ENCODE measurements around the gene MRM2. TPM values are rescaled to one million over a fixed set of nuclear protein-coding genes. Genes with fewer than 3 reads are reported as not detected.

MRM2 gene
- total RNA-seq, 4 donors from 2014 or later = 13.4 to 24.7 (median 15.8) TPM

- TF ChIP-seq, protein P1, sequence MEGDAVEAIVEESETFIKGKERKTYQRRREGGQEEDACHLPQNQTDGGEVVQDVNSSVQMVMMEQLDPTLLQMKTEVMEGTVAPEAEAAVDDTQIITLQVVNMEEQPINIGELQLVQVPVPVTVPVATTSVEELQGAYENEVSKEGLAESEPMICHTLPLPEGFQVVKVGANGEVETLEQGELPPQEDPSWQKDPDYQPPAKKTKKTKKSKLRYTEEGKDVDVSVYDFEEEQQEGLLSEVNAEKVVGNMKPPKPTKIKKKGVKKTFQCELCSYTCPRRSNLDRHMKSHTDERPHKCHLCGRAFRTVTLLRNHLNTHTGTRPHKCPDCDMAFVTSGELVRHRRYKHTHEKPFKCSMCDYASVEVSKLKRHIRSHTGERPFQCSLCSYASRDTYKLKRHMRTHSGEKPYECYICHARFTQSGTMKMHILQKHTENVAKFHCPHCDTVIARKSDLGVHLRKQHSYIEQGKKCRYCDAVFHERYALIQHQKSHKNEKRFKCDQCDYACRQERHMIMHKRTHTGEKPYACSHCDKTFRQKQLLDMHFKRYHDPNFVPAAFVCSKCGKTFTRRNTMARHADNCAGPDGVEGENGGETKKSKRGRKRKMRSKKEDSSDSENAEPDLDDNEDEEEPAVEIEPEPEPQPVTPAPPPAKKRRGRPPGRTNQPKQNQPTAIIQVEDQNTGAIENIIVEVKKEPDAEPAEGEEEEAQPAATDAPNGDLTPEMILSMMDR (IDR thresholded peaks at IDR 0.05) = no peak
- TF ChIP-seq EP300 (IDR thresholded peaks at IDR 0.05) (no peak), POLR2A (IDR thresholded peaks at IDR 0.05) (no peak)
- 87 to 94% methylated on average over 5 to 8 of the region's 8 CpGs for WGBS, 2 donors
- peaks cover 2 to 100% (median 7%) of the 10 kb centered on the region in 3 donors for H3K36me3 ChIP-seq
Observed at GRCh38 chr7:2219606-2220005, 22.4 kb downstream of the MRM2 start.

DNA sequence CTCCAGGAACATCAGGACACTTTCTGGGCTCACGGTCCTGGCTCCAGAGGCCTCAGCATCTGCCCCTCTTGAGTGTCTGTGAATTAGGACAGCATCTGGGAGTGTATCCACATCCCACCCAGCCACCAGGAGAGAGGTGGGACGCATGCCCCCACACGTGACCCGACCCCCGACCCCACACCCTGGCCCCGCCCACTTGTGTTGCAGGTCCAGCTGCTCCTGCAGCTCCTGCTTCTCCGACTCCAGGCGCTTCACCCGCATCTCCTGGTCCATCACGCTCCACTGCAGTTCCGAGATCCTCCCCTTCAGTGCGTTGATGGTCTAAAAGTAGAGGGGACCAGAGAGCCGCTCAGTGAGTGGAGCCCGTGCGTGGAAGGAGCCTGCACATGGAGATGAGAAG lies 22.9 kb downstream of the MRM2 start:
- no peak for DNase-seq (ENCODE audit: low spot score in 2 of 2)
- Histone ChIP-seq H3K27me3 (no peaks in the 10 kb centered on the region), H3K36me3 (peaks cover 2 to 100% (median 7%) of the 10 kb centered on the region in 3 donors), H3K4me3 (no peak overlapping the region), H3K27ac (no peak overlapping the region), H3K4me1 (no peaks in the 10 kb centered on the region), H3K9me3 (no peaks in the 10 kb centered on the region)
- TF ChIP-seq EP300 (IDR thresholded peaks at IDR 0.05) (no peak), POLR2A (IDR thresholded peaks at IDR 0.05) (no peak)
- TF ChIP-seq, protein P1 (IDR thresholded peaks at IDR 0.05) = no peak
- 84% methylated on average over 15 of the region's 15 CpGs for WGBS, 2 donors

More at GRCh38 chr7:2219606-2220005, 22.4 kb downstream of the MRM2 start:
- H3K4me3 ChIP-seq = no peak overlapping the region
- H3K4me1 ChIP-seq = peaks cover 0 to 1% (median 0%) of the 10 kb centered on the region in 4 donors
- no peak for DNase-seq (ENCODE audit: low spot score in 2 of 2)
- H3K27me3 ChIP-seq = no peaks in the 10 kb centered on the region
- no peak overlapping the region for H3K27ac ChIP-seq
- H3K9me3 ChIP-seq = no peaks in the 10 kb centered on the region

DNA sequence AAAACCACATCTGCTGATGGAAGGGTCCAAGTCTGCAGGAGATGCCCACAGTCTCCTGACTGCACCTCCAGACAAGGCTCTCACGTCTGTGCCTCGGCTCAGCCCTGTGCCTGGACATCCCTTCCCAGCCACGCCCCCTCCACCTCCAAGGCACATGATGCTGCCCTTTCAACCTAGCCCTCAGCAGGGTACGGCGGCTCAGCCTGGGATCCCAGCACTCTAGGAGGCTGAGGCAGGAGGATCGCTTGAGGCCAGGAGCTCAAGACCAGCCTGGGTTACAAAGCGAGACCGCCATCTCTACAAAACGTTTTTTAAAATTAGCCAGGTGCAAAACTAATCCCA lies 23.6 kb downstream of the MRM2 start:
- H3K4me3 ChIP-seq = no peak overlapping the region
- H3K9me3 ChIP-seq = no peaks in the 10 kb centered on the region
- no peaks in the 10 kb centered on the region for H3K4me1 ChIP-seq
- 87 to 91% methylated on average over 9 of the region's 9 CpGs for WGBS, 2 donors
- TF ChIP-seq POLR2A (IDR thresholded peaks at IDR 0.05) = no peak
- TF ChIP-seq, protein P1 (IDR thresholded peaks at IDR 0.05) = no peak
- H3K27me3 ChIP-seq = no peaks in the 10 kb centered on the region
- no peak overlapping the region for H3K27ac ChIP-seq
- no peak for DNase-seq (ENCODE audit: low spot score in 2 of 2)
- peaks cover 2 to 100% (median 7%) of the 10 kb centered on the region in 3 donors for H3K36me3 ChIP-seq

DNA sequence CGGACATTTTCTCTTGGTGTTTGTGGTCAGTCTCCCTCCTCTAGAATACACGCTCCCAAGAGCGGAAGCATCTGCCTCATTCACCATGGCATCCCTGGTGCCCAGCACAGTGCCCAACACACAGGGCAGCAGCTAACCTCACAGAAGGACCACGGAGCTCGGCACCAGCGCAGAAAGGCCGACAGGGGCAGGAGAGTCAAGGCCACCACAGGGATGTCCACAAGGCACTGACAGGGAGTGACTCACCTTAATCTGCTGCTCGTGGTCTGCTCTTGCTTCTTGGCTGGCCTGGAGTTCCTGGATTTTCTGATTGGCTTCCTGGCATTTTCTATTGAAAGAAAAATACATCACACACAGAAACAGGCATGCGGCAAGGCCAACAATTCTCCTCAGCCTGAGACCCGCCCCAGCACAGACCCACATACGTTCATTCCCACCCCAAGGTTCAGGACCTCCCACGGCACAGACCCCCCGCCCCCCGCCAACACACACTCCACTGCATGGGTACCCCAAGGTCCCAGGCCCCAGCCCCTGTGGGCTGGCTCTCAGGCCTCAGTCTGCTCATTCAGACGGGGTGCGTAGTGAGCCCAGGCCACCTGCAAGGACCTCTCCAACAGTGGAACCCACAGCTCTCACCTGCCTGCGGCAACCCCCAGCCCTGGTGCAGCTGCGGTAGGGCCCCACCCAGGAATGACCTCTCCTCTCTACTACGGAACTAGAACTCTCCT lies 24.1 kb downstream of the MRM2 start:
- no peak for TF ChIP-seq POLR2A (IDR thresholded peaks at IDR 0.05)
- no peak for TF ChIP-seq EP300 (IDR thresholded peaks at IDR 0.05)
- TF ChIP-seq, protein P1 (IDR thresholded peaks at IDR 0.05) = no peak
- WGBS, 2 donors = 87 to 88% methylated on average over 15 to 18 of the region's 19 CpGs
- Histone ChIP-seq H3K4me3 (no peak overlapping the region), H3K9me3 (no peaks in the 10 kb centered on the region), H3K4me1 (no peaks in the 10 kb centered on the region), H3K27me3 (no peaks in the 10 kb centered on the region), H3K36me3 (peaks cover 2 to 100% (median 7%) of the 10 kb centered on the region in 3 donors), H3K27ac (no peak overlapping the region)
- DNase-seq (ENCODE audit: low spot score in 2 of 2) = no peak

DNA sequence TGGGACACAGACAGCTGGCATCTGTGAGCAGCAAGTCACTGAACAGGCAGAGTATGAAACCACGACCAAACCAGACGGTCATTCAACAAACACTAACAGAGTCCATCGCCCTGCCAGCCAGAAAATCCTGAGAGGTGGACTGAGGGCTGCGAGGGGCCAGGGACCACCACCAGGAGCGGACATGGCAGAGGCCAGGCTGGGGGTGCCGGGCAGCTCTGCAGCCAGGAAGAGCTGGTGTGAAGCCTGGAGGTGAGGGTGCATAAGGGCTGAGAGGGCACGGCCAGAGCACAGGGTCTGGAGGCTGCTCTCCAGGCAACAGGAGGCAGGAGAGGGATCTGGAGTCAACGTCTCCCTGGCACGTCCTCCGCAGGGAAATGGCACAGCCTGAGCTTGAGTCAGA lies 24.8 kb downstream of the MRM2 start:
- DNase-seq (ENCODE audit: low spot score in 2 of 2) = no peak
- Histone ChIP-seq H3K9me3 (no peaks in the 10 kb centered on the region), H3K27me3 (no peaks in the 10 kb centered on the region), H3K4me3 (no peak overlapping the region), H3K36me3 (peaks cover 2 to 100% (median 7%) of the 10 kb centered on the region in 3 donors), H3K27ac (no peak overlapping the region), H3K4me1 (no peaks in the 10 kb centered on the region)
- WGBS, 2 donors = 85% methylated on average over 10 of the region's 10 CpGs
- TF ChIP-seq, protein P1 (IDR thresholded peaks at IDR 0.05) = no peak
- TF ChIP-seq POLR2A (IDR thresholded peaks at IDR 0.05) = no peak
- no peak for TF ChIP-seq EP300 (IDR thresholded peaks at IDR 0.05)

Data from tibial nerve (tissue), 4 donors.